ENCODE data around the gene TSPAN2. TPM values are rescaled to one million over a fixed set of nuclear protein-coding genes. Genes with fewer than 3 reads are reported as not detected.
"Not testable (repeated sequence)": the region's sequence is repeated elsewhere in the genome, so short reads cannot be mapped to it uniquely, and the experiment has no call there.

TSPAN2 gene
- total RNA-seq, 4 donors from 2014 or later = 10.8 to 16.4 (median 11.7) TPM

- H3K4me1 ChIP-seq = no peaks in the 10 kb centered on the region
- TF ChIP-seq POLR2A (IDR thresholded peaks at IDR 0.05) (no peak), POLR2AphosphoS5 (IDR thresholded peaks at IDR 0.05) (no peak), EP300 (IDR thresholded peaks at IDR 0.05; ENCODE audit: low read depth) (no peak)
- TF ChIP-seq, protein P1, sequence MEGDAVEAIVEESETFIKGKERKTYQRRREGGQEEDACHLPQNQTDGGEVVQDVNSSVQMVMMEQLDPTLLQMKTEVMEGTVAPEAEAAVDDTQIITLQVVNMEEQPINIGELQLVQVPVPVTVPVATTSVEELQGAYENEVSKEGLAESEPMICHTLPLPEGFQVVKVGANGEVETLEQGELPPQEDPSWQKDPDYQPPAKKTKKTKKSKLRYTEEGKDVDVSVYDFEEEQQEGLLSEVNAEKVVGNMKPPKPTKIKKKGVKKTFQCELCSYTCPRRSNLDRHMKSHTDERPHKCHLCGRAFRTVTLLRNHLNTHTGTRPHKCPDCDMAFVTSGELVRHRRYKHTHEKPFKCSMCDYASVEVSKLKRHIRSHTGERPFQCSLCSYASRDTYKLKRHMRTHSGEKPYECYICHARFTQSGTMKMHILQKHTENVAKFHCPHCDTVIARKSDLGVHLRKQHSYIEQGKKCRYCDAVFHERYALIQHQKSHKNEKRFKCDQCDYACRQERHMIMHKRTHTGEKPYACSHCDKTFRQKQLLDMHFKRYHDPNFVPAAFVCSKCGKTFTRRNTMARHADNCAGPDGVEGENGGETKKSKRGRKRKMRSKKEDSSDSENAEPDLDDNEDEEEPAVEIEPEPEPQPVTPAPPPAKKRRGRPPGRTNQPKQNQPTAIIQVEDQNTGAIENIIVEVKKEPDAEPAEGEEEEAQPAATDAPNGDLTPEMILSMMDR (IDR thresholded peaks at IDR 0.05) = no peak
- H3K36me3 ChIP-seq = no peaks in the 10 kb centered on the region
- H3K27ac ChIP-seq = no peak overlapping the region
- H3K9me3 ChIP-seq = no peaks in the 10 kb centered on the region
- H3K27me3 ChIP-seq = no peaks in the 10 kb centered on the region
- no peak overlapping the region for H3K4me3 ChIP-seq
- intact Hi-C loops (cut with DNase I; ENCODE audit: low total_unique reads) = no loop called here
- in situ Hi-C loops (cut with MboI; ENCODE audit: low pct_ligation_motif_present in 1 of 4, low pct_unique_long_range_greater_than_20kb in 1 of 4, low sequenced_read_pairs in 3 of 4) = no loop called here
- 59 to 64% methylated on average over 2 of the region's 2 CpGs for WGBS, 2 donors (ENCODE audit: low coverage in 1 of 2)
- DNase-seq = no peak
Measured at GRCh38 chr1:115031595-115031994, 57.7 kb downstream of the TSPAN2 start.

DNA sequence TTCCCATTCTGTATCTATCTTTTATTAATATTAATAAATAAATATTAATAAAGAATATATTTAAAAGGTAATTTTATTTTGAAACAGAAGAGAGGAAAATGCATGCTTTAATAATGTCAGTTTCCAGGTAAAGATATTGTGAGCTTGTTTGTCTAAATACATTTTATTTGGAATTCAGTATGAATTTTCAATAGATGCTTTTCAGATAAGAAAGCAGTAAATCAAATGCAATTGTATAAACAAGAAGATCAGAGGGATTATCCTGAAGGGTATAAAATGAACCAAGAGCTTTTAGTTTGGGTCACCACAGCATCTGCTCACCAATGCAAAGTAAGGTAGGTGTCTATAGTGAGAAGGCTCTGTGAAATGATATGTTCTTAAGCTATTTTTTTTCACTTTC, 59.8 kb downstream of the TSPAN2 start, which contains the start of gene TSHB:
Gene TSHB, plus strand, starts transcription at position 301 of the 400 bp plus-strand sequence. CDS start 3,537 bp downstream, outside the sequence.
- TF ChIP-seq EP300 (IDR thresholded peaks at IDR 0.05; ENCODE audit: low read depth) = no peak
- TF ChIP-seq, protein P1 (IDR thresholded peaks at IDR 0.05) = no peak
- TF ChIP-seq POLR2AphosphoS5 (IDR thresholded peaks at IDR 0.05) = no peak
- TF ChIP-seq POLR2A (IDR thresholded peaks at IDR 0.05) = no peak
- Histone ChIP-seq H3K36me3 (no peaks in the 10 kb centered on the region), H3K4me1 (no peaks in the 10 kb centered on the region), H3K27me3 (no peaks in the 10 kb centered on the region), H3K9me3 (no peaks in the 10 kb centered on the region), H3K27ac (no peak within 1 kb of the TSS), H3K4me3 (no peak within 1 kb of the TSS)
- intact Hi-C loops (cut with DNase I; ENCODE audit: low total_unique reads) = no loop called here
- no peak for DNase-seq
- in situ Hi-C loops (cut with MboI; ENCODE audit: low pct_ligation_motif_present in 1 of 4, low pct_unique_long_range_greater_than_20kb in 1 of 4, low sequenced_read_pairs in 3 of 4) = no loop called here

GRCh38 chr1:115023593-115023992, 65.7 kb downstream of the TSPAN2 start:
- H3K36me3 ChIP-seq = no peaks in the 10 kb centered on the region
- intact Hi-C loops (cut with DNase I; ENCODE audit: low total_unique reads) = no loop called here
- in situ Hi-C loops (cut with MboI; ENCODE audit: low pct_ligation_motif_present in 1 of 4, low pct_unique_long_range_greater_than_20kb in 1 of 4, low sequenced_read_pairs in 3 of 4) = no loop called here

GRCh38 chr1:115021145-115021544, 68.2 kb downstream of the TSPAN2 start:
- in situ Hi-C loops (cut with MboI; ENCODE audit: low pct_ligation_motif_present in 1 of 4, low pct_unique_long_range_greater_than_20kb in 1 of 4, low sequenced_read_pairs in 3 of 4) (no loop called here), intact Hi-C loops (cut with DNase I; ENCODE audit: low total_unique reads) (no loop called here)
- WGBS, 2 donors (ENCODE audit: low coverage in 1 of 2) = 62 to 67% methylated on average over 1 of the region's 1 CpG
- TF ChIP-seq, protein P1 (IDR thresholded peaks at IDR 0.05) = no peak
- TF ChIP-seq POLR2A (IDR thresholded peaks at IDR 0.05) = no peak
- DNase-seq = no peak
- Histone ChIP-seq H3K27ac (no peak overlapping the region), H3K27me3 (no peaks in the 10 kb centered on the region), H3K4me3 (no peak overlapping the region), H3K4me1 (no peaks in the 10 kb centered on the region), H3K9me3 (no peaks in the 10 kb centered on the region), H3K36me3 (no peaks in the 10 kb centered on the region)

More at GRCh38 chr1:115023593-115023992, 65.7 kb downstream of the TSPAN2 start:
- no peaks in the 10 kb centered on the region for H3K4me1 ChIP-seq
- no peaks in the 10 kb centered on the region for H3K27me3 ChIP-seq
- H3K9me3 ChIP-seq = no peaks in the 10 kb centered on the region
- H3K4me3 ChIP-seq = no peak overlapping the region
- TF ChIP-seq POLR2AphosphoS5 (IDR thresholded peaks at IDR 0.05) (no peak), POLR2A (IDR thresholded peaks at IDR 0.05) (no peak), EP300 (IDR thresholded peaks at IDR 0.05; ENCODE audit: low read depth) (no peak)
- TF ChIP-seq, protein P1 (IDR thresholded peaks at IDR 0.05) = no peak
- DNase-seq = no peak
- no peak overlapping the region for H3K27ac ChIP-seq

GRCh38 chr1:115019549-115019948, 69.8 kb downstream of the TSPAN2 start:
- 87% methylated on average over 9 of the region's 9 CpGs; no CpG with 5 or more reads in 1 of the 2 donors for WGBS, 2 donors (ENCODE audit: low coverage in 1 of 2)
- H3K4me3 ChIP-seq; H3K27me3 ChIP-seq; H3K9me3 ChIP-seq; intact Hi-C loops (cut with DNase I; ENCODE audit: low total_unique reads); in situ Hi-C loops (cut with MboI; ENCODE audit: low pct_ligation_motif_present in 1 of 4, low pct_unique_long_range_greater_than_20kb in 1 of 4, low sequenced_read_pairs in 3 of 4); DNase-seq; H3K4me1 ChIP-seq; H3K27ac ChIP-seq; H3K36me3 ChIP-seq: not testable (repeated sequence)
